GM18858 (cell line): Measurements from ENCODE around the gene KBTBD13.
"Not testable (repeated sequence)": the region's sequence is repeated elsewhere in the genome, so short reads cannot be mapped to it uniquely, and the experiment has no call there.

ENCODE experiments used
- ATAC-seq: cut with Tn5 transposase; IDR thresholded peaks from one replicate; pipeline ENCODE4 v1.9.1; 2021; ENCODE audit not compliant: unreplicated experiment

Gene KBTBD13

GRCh38 chr15:65087873-65088642 lies 11.5 kb downstream of the KBTBD13 start:
- no peak for ATAC-seq

GRCh38 chr15:65088643-65089021 lies 12.1 kb downstream of the KBTBD13 start:
- no peak for ATAC-seq

GRCh38 chr15:65089206-65089824 lies 12.8 kb downstream of the KBTBD13 start:
- ATAC-seq: no peak

- no peak for ATAC-seq
These were observed 15.6 kb downstream of the KBTBD13 start for GRCh38 chr15:65091946-65092770.

GRCh38 chr15:65092911-65093792 lies 16.6 kb downstream of the KBTBD13 start:
- no peak for ATAC-seq

- not testable (repeated sequence) for ATAC-seq
These were observed 17.2 kb downstream of the KBTBD13 start for GRCh38 chr15:65093793-65094170.

GRCh38 chr15:65094294-65094995 lies 17.9 kb downstream of the KBTBD13 start:
- no peak for ATAC-seq

- ATAC-seq: no peak
These were observed 18.6 kb downstream of the KBTBD13 start for GRCh38 chr15:65095011-65095746.

GRCh38 chr15:65095747-65096104 lies 19.2 kb downstream of the KBTBD13 start:
- ATAC-seq: no peak

GRCh38 chr15:65096481-65097385 lies 20.2 kb downstream of the KBTBD13 start:
- no peak for ATAC-seq

GRCh38 chr15:65097651-65098263 lies 21.2 kb downstream of the KBTBD13 start:
- ATAC-seq: no peak

GRCh38 chr15:65099336-65099735 lies 22.8 kb downstream of the KBTBD13 start:
- ATAC-seq: no peak

- not testable (repeated sequence) for ATAC-seq
These were observed 23.3 kb downstream of the KBTBD13 start for GRCh38 chr15:65099801-65100200.

- ATAC-seq: no peak
These were observed 23.9 kb downstream of the KBTBD13 start for GRCh38 chr15:65100442-65100841.

GRCh38 chr15:65101411-65101890 lies 24.9 kb downstream of the KBTBD13 start:
- no peak for ATAC-seq

GRCh38 chr15:65101891-65102708 lies 25.6 kb downstream of the KBTBD13 start:
- no peak for ATAC-seq

GRCh38 chr15:65102912-65103311 lies 26.4 kb downstream of the KBTBD13 start:
- ATAC-seq: no peak
